GM19023 (cell line): Measurements from ENCODE around the gene FAM184B.
A peak's percentile ranks its signal among the peaks of the same experiment; 100 is the strongest.

Experiments
- ATAC-seq: cut with Tn5 transposase; IDR thresholded peaks from one replicate; pipeline ENCODE4 v1.9.1; 2021; ENCODE audit warnings: mild to moderate bottlenecking, moderate library complexity; ENCODE audit not compliant: unreplicated experiment

FAM184B gene

GRCh38 chr4:17781300-17782287 is at the start of gene FAM184B:
Gene FAM184B (minus strand): TSS chr4:17781621. CDS start chr4:17781299, 322 bp downstream.
- no peak for ATAC-seq

- no peak for ATAC-seq
Measured at GRCh38 chr4:17823871-17824669, 42.6 kb upstream of the FAM184B start.

GRCh38 chr4:17817027-17817426 is 35.6 kb upstream of the FAM184B start:
- peak; percentile 73 for ATAC-seq

- no peak for ATAC-seq
Measured at GRCh38 chr4:17816142-17816541, 34.7 kb upstream of the FAM184B start.

GRCh38 chr4:17814140-17814539 is 32.7 kb upstream of the FAM184B start:
- ATAC-seq: no peak

GRCh38 chr4:17812801-17813200 is 31.4 kb upstream of the FAM184B start:
- ATAC-seq: no peak

GRCh38 chr4:17812125-17812524 is 30.7 kb upstream of the FAM184B start:
- ATAC-seq: no peak

GRCh38 chr4:17811078-17811603 is 29.7 kb upstream of the FAM184B start:
- ATAC-seq: peak; percentile 34

GRCh38 chr4:17810260-17811077 is 29.0 kb upstream of the FAM184B start, which contains the start of the genes DCAF16 and NCAPG:
Gene DCAF16 (minus strand): TSS chr4:17810757. CDS start chr4:17804141, 6,616 bp downstream.
Gene NCAPG (plus strand): TSS chr4:17810979. CDS start chr4:17811078, 99 bp downstream.
- ATAC-seq: peak; percentile 90

- no peak for ATAC-seq
Measured at GRCh38 chr4:17809667-17810066, 28.2 kb upstream of the FAM184B start.

- ATAC-seq: no peak
Measured at GRCh38 chr4:17807446-17807845, 26.0 kb upstream of the FAM184B start.

GRCh38 chr4:17805580-17806155 is 24.2 kb upstream of the FAM184B start:
- ATAC-seq: no peak

- no peak for ATAC-seq
Measured at GRCh38 chr4:17797808-17798207, 16.4 kb upstream of the FAM184B start.

- ATAC-seq: no peak
Measured at GRCh38 chr4:17794730-17795129, 13.3 kb upstream of the FAM184B start.

GRCh38 chr4:17788956-17789355 is 7.5 kb upstream of the FAM184B start:
- ATAC-seq: no peak

GRCh38 chr4:17787315-17787714 is 5.9 kb upstream of the FAM184B start:
- no peak for ATAC-seq

GRCh38 chr4:17786567-17786966 is 5.1 kb upstream of the FAM184B start:
- no peak for ATAC-seq

- ATAC-seq: no peak
Measured at GRCh38 chr4:17785858-17786257, 4.4 kb upstream of the FAM184B start.

GRCh38 chr4:17780501-17781299 is 721 bp downstream of the FAM184B start:
- ATAC-seq: no peak
